ENCODE data around the gene SERPINB13.

SERPINB13 gene

DNA sequence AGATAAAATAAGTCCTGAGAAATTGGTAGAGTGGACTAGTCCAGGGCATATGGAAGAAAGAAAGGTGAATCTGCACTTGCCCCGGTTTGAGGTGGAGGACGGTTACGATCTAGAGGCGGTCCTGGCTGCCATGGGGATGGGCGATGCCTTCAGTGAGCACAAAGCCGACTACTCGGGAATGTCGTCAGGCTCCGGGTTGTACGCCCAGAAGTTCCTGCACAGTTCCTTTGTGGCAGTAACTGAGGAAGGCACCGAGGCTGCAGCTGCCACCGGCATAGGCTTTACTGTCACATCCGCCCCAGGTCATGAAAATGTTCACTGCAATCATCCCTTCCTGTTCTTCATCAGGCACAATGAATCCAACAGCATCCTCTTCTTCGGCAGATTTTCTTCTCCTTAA lies 9.8 kb downstream of the SERPINB13 start:
- H3K4me1 ChIP-seq (ENCODE audit: insufficient read depth, low read length), result no peaks in the 10 kb centered on the region
- no peaks in the 10 kb centered on the region for H3K36me3 ChIP-seq (ENCODE audit: insufficient read depth, low read length)
- no peaks in the 10 kb centered on the region for H3K9me3 ChIP-seq (ENCODE audit: insufficient read depth, low read length, severe bottlenecking)
- H3K9ac ChIP-seq (ENCODE audit: low read depth, low read length), result no peak overlapping the region
- TF ChIP-seq, protein P1, sequence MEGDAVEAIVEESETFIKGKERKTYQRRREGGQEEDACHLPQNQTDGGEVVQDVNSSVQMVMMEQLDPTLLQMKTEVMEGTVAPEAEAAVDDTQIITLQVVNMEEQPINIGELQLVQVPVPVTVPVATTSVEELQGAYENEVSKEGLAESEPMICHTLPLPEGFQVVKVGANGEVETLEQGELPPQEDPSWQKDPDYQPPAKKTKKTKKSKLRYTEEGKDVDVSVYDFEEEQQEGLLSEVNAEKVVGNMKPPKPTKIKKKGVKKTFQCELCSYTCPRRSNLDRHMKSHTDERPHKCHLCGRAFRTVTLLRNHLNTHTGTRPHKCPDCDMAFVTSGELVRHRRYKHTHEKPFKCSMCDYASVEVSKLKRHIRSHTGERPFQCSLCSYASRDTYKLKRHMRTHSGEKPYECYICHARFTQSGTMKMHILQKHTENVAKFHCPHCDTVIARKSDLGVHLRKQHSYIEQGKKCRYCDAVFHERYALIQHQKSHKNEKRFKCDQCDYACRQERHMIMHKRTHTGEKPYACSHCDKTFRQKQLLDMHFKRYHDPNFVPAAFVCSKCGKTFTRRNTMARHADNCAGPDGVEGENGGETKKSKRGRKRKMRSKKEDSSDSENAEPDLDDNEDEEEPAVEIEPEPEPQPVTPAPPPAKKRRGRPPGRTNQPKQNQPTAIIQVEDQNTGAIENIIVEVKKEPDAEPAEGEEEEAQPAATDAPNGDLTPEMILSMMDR (IDR thresholded peaks at IDR 0.05; ENCODE audit: borderline replicate concordance, extremely low read depth, low read length, poor library complexity, severe bottlenecking), result no peak
- TF ChIP-seq EZH2 (IDR thresholded peaks at IDR 0.05; ENCODE audit: borderline replicate concordance, low read depth, low read length, severe bottlenecking), result no peak
- H3K4me2 ChIP-seq (ENCODE audit: insufficient read depth, low read length), result no peak overlapping the region
- H2AFZ ChIP-seq (ENCODE audit: low read depth, low read length), result no peak overlapping the region
- ATAC-seq (ENCODE audit: insufficient read depth, low read depth), result no peak
- H4K20me1 ChIP-seq (ENCODE audit: insufficient read depth, low read length), result no peaks in the 10 kb centered on the region
- DNase-seq, result no peak
- no peak overlapping the region for H3K27ac ChIP-seq (ENCODE audit: low read length)
- no peak overlapping the region for H3K4me3 ChIP-seq (ENCODE audit: low read depth in 1 of 2, low read length in 2 of 2)
- H3K27me3 ChIP-seq (ENCODE audit: insufficient read depth, low read length, poor library complexity), result peaks cover 5% of the 10 kb centered on the region
- no peaks in the 10 kb centered on the region for H3K79me2 ChIP-seq (ENCODE audit: insufficient read depth, low read length)

DNA sequence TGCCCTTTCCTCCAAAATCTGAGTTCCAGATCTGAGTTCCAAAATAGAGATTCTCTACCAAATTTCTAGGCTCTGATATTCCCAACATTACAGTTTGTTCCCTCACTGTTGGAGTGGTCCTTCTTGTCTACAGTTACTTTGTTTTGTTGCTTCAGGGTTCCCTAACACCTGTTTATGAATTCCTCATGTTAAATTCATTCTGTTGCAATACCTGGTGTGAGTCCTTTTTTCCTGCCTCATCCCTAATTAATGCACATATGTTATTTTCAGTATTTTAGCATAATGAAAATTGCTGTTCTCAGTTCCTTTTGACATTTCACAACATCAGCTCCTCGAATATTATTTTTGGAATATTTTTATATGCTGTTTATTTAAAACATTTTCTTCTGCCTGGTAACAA lies 16.2 kb downstream of the SERPINB13 start:
- Histone ChIP-seq H3K36me3 (ENCODE audit: insufficient read depth, low read length) (no peaks in the 10 kb centered on the region), H3K79me2 (ENCODE audit: insufficient read depth, low read length) (no peaks in the 10 kb centered on the region), H3K27me3 (ENCODE audit: insufficient read depth, low read length, poor library complexity) (peaks cover 6% of the 10 kb centered on the region), H3K4me3 (ENCODE audit: low read depth in 1 of 2, low read length in 2 of 2) (no peak overlapping the region), H3K27ac (ENCODE audit: low read length) (no peak overlapping the region), H3K9me3 (ENCODE audit: insufficient read depth, low read length, severe bottlenecking) (no peaks in the 10 kb centered on the region), H4K20me1 (ENCODE audit: insufficient read depth, low read length) (no peaks in the 10 kb centered on the region), H2AFZ (ENCODE audit: low read depth, low read length) (no peak overlapping the region), H3K4me2 (ENCODE audit: insufficient read depth, low read length) (no peak overlapping the region), H3K9ac (ENCODE audit: low read depth, low read length) (no peak overlapping the region), H3K4me1 (ENCODE audit: insufficient read depth, low read length) (no peaks in the 10 kb centered on the region)
- no peak for DNase-seq
- no peak for TF ChIP-seq EZH2 (IDR thresholded peaks at IDR 0.05; ENCODE audit: borderline replicate concordance, low read depth, low read length, severe bottlenecking)
- TF ChIP-seq, protein P1 (IDR thresholded peaks at IDR 0.05; ENCODE audit: borderline replicate concordance, extremely low read depth, low read length, poor library complexity, severe bottlenecking), result no peak
- ATAC-seq (ENCODE audit: insufficient read depth, low read depth), result no peak

DNA sequence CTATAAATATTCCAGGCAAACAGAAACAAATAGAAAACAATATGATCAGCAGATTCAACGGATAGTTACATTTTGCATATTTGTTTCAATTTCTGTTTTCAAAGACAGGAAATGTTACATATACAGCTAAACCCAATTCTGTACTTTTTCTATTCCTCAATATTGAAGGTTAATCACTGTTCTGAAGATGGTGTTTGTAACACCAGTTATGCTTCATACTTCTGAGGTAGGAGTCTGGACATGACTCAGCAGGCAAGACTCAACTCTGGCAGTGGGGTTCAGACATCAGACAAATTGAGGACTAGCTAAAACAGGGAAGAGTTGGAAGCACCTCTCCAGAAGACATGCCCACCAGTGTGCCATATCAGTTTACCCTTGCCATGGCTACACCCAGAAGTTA lies 16.6 kb downstream of the SERPINB13 start:
- Histone ChIP-seq H2AFZ (ENCODE audit: low read depth, low read length) (no peak overlapping the region), H3K4me1 (ENCODE audit: insufficient read depth, low read length) (no peaks in the 10 kb centered on the region), H3K79me2 (ENCODE audit: insufficient read depth, low read length) (no peaks in the 10 kb centered on the region), H3K9ac (ENCODE audit: low read depth, low read length) (no peak overlapping the region), H4K20me1 (ENCODE audit: insufficient read depth, low read length) (no peaks in the 10 kb centered on the region), H3K36me3 (ENCODE audit: insufficient read depth, low read length) (no peaks in the 10 kb centered on the region), H3K4me3 (ENCODE audit: low read depth in 1 of 2, low read length in 2 of 2) (no peak overlapping the region), H3K9me3 (ENCODE audit: insufficient read depth, low read length, severe bottlenecking) (no peaks in the 10 kb centered on the region), H3K4me2 (ENCODE audit: insufficient read depth, low read length) (no peak overlapping the region), H3K27ac (ENCODE audit: low read length) (no peak overlapping the region), H3K27me3 (ENCODE audit: insufficient read depth, low read length, poor library complexity) (peaks cover 6% of the 10 kb centered on the region)
- no peak for DNase-seq
- no peak for ATAC-seq (ENCODE audit: insufficient read depth, low read depth)
- no peak for TF ChIP-seq EZH2 (IDR thresholded peaks at IDR 0.05; ENCODE audit: borderline replicate concordance, low read depth, low read length, severe bottlenecking)
- TF ChIP-seq, protein P1 (IDR thresholded peaks at IDR 0.05; ENCODE audit: borderline replicate concordance, extremely low read depth, low read length, poor library complexity, severe bottlenecking), result no peak

All from DND-41 (cell line).